HG03064 (cell line): ENCODE measurements around the gene KCNIP3.
"Not testable (repeated sequence)": the region's sequence is repeated elsewhere in the genome, so short reads cannot be mapped to it uniquely, and the experiment has no call there.

Experiments
- ATAC-seq: cut with Tn5 transposase; IDR thresholded peaks from one replicate; pipeline ENCODE4 v1.9.1; 2021; ENCODE audit warnings: low read depth; ENCODE audit not compliant: unreplicated experiment

KCNIP3 gene

GRCh38 chr2:95356821-95357700 is 59.9 kb downstream of the KCNIP3 start:
- ATAC-seq = no peak

GRCh38 chr2:95357717-95358280 is 60.7 kb downstream of the KCNIP3 start:
- no peak for ATAC-seq

- no peak for ATAC-seq
Measured at GRCh38 chr2:95359031-95359430, 61.9 kb downstream of the KCNIP3 start.

GRCh38 chr2:95359501-95359930 is 62.4 kb downstream of the KCNIP3 start:
- no peak for ATAC-seq

GRCh38 chr2:95361216-95361980 is 64.3 kb downstream of the KCNIP3 start:
- ATAC-seq = no peak

GRCh38 chr2:95362486-95362885 is 65.3 kb downstream of the KCNIP3 start:
- no peak for ATAC-seq

GRCh38 chr2:95366514-95366913 is 69.4 kb downstream of the KCNIP3 start:
- no peak for ATAC-seq

GRCh38 chr2:95372216-95372829 is 75.2 kb downstream of the KCNIP3 start:
- ATAC-seq = no peak

- no peak for ATAC-seq
Measured at GRCh38 chr2:95372845-95373244, 75.7 kb downstream of the KCNIP3 start.

- no peak for ATAC-seq
Measured at GRCh38 chr2:95374029-95374428, 76.9 kb downstream of the KCNIP3 start.

GRCh38 chr2:95374451-95374920 is 77.3 kb downstream of the KCNIP3 start:
- no peak for ATAC-seq

GRCh38 chr2:95374921-95375471 is 77.8 kb downstream of the KCNIP3 start:
- ATAC-seq = no peak

GRCh38 chr2:95375532-95376150 is 78.5 kb downstream of the KCNIP3 start:
- no peak for ATAC-seq

GRCh38 chr2:95376311-95377215 is 79.4 kb downstream of the KCNIP3 start:
- ATAC-seq = no peak

- no peak for ATAC-seq
Measured at GRCh38 chr2:95377216-95378123, 80.3 kb downstream of the KCNIP3 start.

- not testable (repeated sequence) for ATAC-seq
Measured at GRCh38 chr2:95378281-95378680, 81.1 kb downstream of the KCNIP3 start.

GRCh38 chr2:95379371-95379831 is 82.3 kb downstream of the KCNIP3 start:
- ATAC-seq = no peak

GRCh38 chr2:95380280-95380679 is 83.1 kb downstream of the KCNIP3 start:
- ATAC-seq = no peak
